Astrocyte (in vitro differentiated cells and primary cell): Measurements from ENCODE around the gene SSBP3.

Source experiments
- EZH2 ChIP-seq: IDR thresholded peaks from 2 replicates; pipeline ENCODE4 v1.6.1; 2012; ENCODE audit warnings: mild to moderate bottlenecking, low read length, inconsistent platforms; ENCODE audit not compliant: insufficient read depth
- TF ChIP-seq, protein P1 (sequence below): IDR thresholded peaks from 2 replicates; pipeline ENCODE4 v1.5.1; 2011; ENCODE audit warnings: low read depth, mild to moderate bottlenecking, inconsistent platforms, low read length, moderate library complexity; ENCODE audit not compliant: insufficient read depth

DNA sequence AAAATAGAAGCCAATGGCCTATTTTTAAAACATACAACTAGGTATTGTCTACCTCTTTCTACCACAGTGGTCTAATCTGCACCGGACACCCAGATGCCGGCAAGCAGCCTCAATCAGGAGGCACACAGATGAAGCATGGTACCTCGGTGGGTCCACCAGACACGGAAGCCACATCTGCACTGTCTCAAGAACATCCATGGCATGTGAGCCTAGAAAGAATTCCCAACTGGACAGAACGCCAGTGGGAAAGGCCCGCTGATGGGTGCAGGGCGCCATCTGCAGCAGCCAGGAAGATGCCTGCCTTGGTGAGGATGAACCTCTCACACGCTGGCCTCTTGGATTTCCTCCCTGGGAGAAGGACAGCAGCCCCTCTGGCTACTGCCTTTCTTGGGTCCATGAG, 126.7 kb downstream of the SSBP3 start:
- TF ChIP-seq, protein P1, sequence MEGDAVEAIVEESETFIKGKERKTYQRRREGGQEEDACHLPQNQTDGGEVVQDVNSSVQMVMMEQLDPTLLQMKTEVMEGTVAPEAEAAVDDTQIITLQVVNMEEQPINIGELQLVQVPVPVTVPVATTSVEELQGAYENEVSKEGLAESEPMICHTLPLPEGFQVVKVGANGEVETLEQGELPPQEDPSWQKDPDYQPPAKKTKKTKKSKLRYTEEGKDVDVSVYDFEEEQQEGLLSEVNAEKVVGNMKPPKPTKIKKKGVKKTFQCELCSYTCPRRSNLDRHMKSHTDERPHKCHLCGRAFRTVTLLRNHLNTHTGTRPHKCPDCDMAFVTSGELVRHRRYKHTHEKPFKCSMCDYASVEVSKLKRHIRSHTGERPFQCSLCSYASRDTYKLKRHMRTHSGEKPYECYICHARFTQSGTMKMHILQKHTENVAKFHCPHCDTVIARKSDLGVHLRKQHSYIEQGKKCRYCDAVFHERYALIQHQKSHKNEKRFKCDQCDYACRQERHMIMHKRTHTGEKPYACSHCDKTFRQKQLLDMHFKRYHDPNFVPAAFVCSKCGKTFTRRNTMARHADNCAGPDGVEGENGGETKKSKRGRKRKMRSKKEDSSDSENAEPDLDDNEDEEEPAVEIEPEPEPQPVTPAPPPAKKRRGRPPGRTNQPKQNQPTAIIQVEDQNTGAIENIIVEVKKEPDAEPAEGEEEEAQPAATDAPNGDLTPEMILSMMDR: no peak
- no peak for TF ChIP-seq EZH2
